Right lobe of liver (tissue), 4 donors: Measurements from ENCODE around the gene S100A1.

Experiments used
- CTCF ChIP-seq, 4 donors: fragments of 200-600 bp in 3 of 4; fragments of 450-650 bp in 1 of 4; IDR thresholded peaks; one replicate each; pipeline versions ENCODE4 v1.5.1 to v1.8.0; 2016 to 2022; ENCODE audit warnings: antibody characterized with exemption in 4 of 4, mild to moderate bottlenecking in 2 of 4
- POLR2A ChIP-seq: fragments of 450-650 bp; IDR thresholded peaks from one replicate; pipeline ENCODE4 v1.6.1; 2017; ENCODE audit warnings: antibody characterized with exemption, mild to moderate bottlenecking
- donor health status: DM: no; HTN: no; CAD: no.
- donor health status: DM: no; HTN: no; CAD: no.
- donor health status: DM: no; HTN: yes; CAD: no.

- TF ChIP-seq CTCF (IDR thresholded peaks at IDR 0.05) (no peak), POLR2A (no peak)
These were observed 3.1 kb upstream of the S100A1 start for GRCh38 chr1:153624965-153625611.
